Stimulated activated CD4-positive, alpha-beta T cell treated with anti-CD3 and anti-CD28 coated beads, Interleukin-15, amount 100 ng/mL, for 1 hour (primary cell): Measurements from ENCODE around the gene DNAH17.
"Not testable (repeated sequence)": the region's sequence is repeated elsewhere in the genome, so short reads cannot be mapped to it uniquely, and the experiment has no call there.

Source experiments
- DNase-seq, 2 donors: peaks; one replicate each; pipeline ENCODE4 v3.0.0-alpha.2; 2020; ENCODE audit warnings: low read depth in 1 of 2, low spot score in 1 of 2

Gene DNAH17

GRCh38 chr17:78478757-78479297 lies 98.4 kb downstream of the DNAH17 start:
- DNase-seq: no peak

GRCh38 chr17:78477913-78478756 lies 99.1 kb downstream of the DNAH17 start:
- DNase-seq: no peak

GRCh38 chr17:78476973-78477372 lies 100.2 kb downstream of the DNAH17 start:
- no peak for DNase-seq

- DNase-seq: no peak
Observed at GRCh38 chr17:78476149-78476548, 101.0 kb downstream of the DNAH17 start.

GRCh38 chr17:78475211-78475610 lies 102.0 kb downstream of the DNAH17 start:
- DNase-seq: no peak

GRCh38 chr17:78474614-78475146 lies 102.5 kb downstream of the DNAH17 start:
- DNase-seq: no peak

GRCh38 chr17:78473951-78474613 lies 103.1 kb downstream of the DNAH17 start:
- DNase-seq: no peak

- DNase-seq: no peak
Observed at GRCh38 chr17:78472035-78472905, 104.9 kb downstream of the DNAH17 start.

- no peak for DNase-seq
Observed at GRCh38 chr17:78471635-78472034, 105.6 kb downstream of the DNAH17 start.

GRCh38 chr17:78469443-78469842 lies 107.8 kb downstream of the DNAH17 start:
- no peak for DNase-seq

- DNase-seq: no peak
Observed at GRCh38 chr17:78468366-78468765, 108.8 kb downstream of the DNAH17 start.

GRCh38 chr17:78466786-78467715 lies 110.1 kb downstream of the DNAH17 start:
- no peak for DNase-seq

GRCh38 chr17:78466109-78466785 lies 110.9 kb downstream of the DNAH17 start:
- DNase-seq: not testable (repeated sequence)

- DNase-seq: no peak
Observed at GRCh38 chr17:78462148-78462547, 115.0 kb downstream of the DNAH17 start.

GRCh38 chr17:78461799-78462053 lies 115.5 kb downstream of the DNAH17 start:
- no peak for DNase-seq

GRCh38 chr17:78460951-78461798 lies 116.0 kb downstream of the DNAH17 start:
- DNase-seq: no peak

GRCh38 chr17:78460176-78460675 lies 117.0 kb downstream of the DNAH17 start:
- no peak for DNase-seq

GRCh38 chr17:78459696-78460095 lies 117.5 kb downstream of the DNAH17 start:
- DNase-seq: no peak
